A673 (cell line): ENCODE measurements around the gene ERICH2. TPM values are rescaled to one million over a fixed set of nuclear protein-coding genes. Genes with fewer than 3 reads are reported as not detected.
A peak's percentile ranks its signal among the peaks of the same experiment; 100 is the strongest.

Experiments
- Bru-seq: library from RNA; stranded (reverse); fragments of 400-500 nt; gene quantifications from one replicate; lab custom pipeline; 2021; lab: Mats Ljungman, UMichigan
- BruChase-seq, 2 experiments: library from RNA; stranded (reverse); fragments of 400-500 nt; gene quantifications; one replicate each; lab custom pipeline; 2021; lab: Mats Ljungman, UMichigan
- BruUV-seq: library from RNA; stranded (reverse); fragments of 400-500 nt; replicated peaks from 2 replicates; lab custom pipeline; 2021; lab: Mats Ljungman, UMichigan
- CTCF ChIA-PET: fragments of 300-600 bp; sonication (Branson Sonifier 250); formaldehyde crosslinking; loops from one replicate; lab custom pipeline; 2022; ENCODE audit warnings: antibody characterized with exemption; lab: Charles Lee
- POLR2A ChIA-PET: fragments of 300-600 bp; sonication (Branson Sonifier 250); formaldehyde crosslinking; loops from one replicate; lab custom pipeline; 2022; ENCODE audit warnings: antibody characterized with exemption; ENCODE audit not compliant: low non-redundant PET; lab: Charles Lee
- DNase-seq: peaks from one replicate; pipeline ENCODE4 v3.0.0-alpha.2; 2015; ENCODE audit warnings: low spot score
- H3K27ac ChIP-seq: fragments of 200-600 bp; sonication (generic); 2 replicates; pipeline ENCODE4 v1.5.1; 2016; ENCODE audit warnings: mixed run types, low read depth, mild to moderate bottlenecking, mixed read lengths, antibody characterized with exemption, low read length; ENCODE audit not compliant: poor library complexity, severe bottlenecking
- H3K27me3 ChIP-seq: fragments of 200-600 bp; sonication (generic); replicated peaks from 2 replicates; pipeline ENCODE4 v1.6.1; 2017; ENCODE audit warnings: mixed run types, low read depth, mild to moderate bottlenecking, mixed read lengths, antibody characterized with exemption, low read length; ENCODE audit not compliant: insufficient read depth, poor library complexity
- H3K36me3 ChIP-seq: fragments of 200-600 bp; sonication (generic); 2 replicates; pipeline ENCODE4 v1.6.1; 2016; ENCODE audit warnings: mixed run types, mild to moderate bottlenecking, mixed read lengths, antibody characterized with exemption, low read length; ENCODE audit not compliant: insufficient read depth, poor library complexity, severe bottlenecking
- H3K4me1 ChIP-seq: fragments of 200-600 bp; sonication (generic); 2 replicates; pipeline ENCODE4 v1.6.1; 2017; ENCODE audit warnings: mixed run types, mild to moderate bottlenecking, mixed read lengths, antibody characterized with exemption, low read length; ENCODE audit not compliant: insufficient read depth, poor library complexity, severe bottlenecking
- H3K4me3 ChIP-seq: fragments of 200-600 bp; sonication (generic); 2 replicates; pipeline ENCODE4 v1.5.1; 2016; ENCODE audit warnings: low read depth, mixed run types, mild to moderate bottlenecking, mixed read lengths, low read length; ENCODE audit not compliant: poor library complexity, severe bottlenecking
- H3K9me3 ChIP-seq: fragments of 200-600 bp; sonication (generic); 2 replicates; pipeline ENCODE4 v1.6.1; 2016; ENCODE audit warnings: mixed run types, low read depth, mild to moderate bottlenecking, mixed read lengths, antibody characterized with exemption, low read length; ENCODE audit not compliant: poor library complexity, severe bottlenecking
- CTCF ChIP-seq: fragments of 300-800, 200-600 bp; sonication (generic); conservative IDR thresholded peaks from 2 replicates; pipeline ENCODE4 v1.5.1; 2017; ENCODE audit warnings: low read depth, mild to moderate bottlenecking, antibody characterized with exemption, low read length, moderate library complexity, mixed read lengths
- EZH2 ChIP-seq: fragments of 200-600 bp; sonication (generic); IDR thresholded peaks from 2 replicates; pipeline ENCODE4 v1.6.1; 2017; ENCODE audit warnings: borderline replicate concordance, low read depth, mild to moderate bottlenecking, mixed read lengths, antibody characterized with exemption, low read length; ENCODE audit not compliant: poor library complexity, severe bottlenecking
- intact Hi-C: fragments of 100-400 bp; cut with micrococcal nuclease; formaldehyde crosslinking; loops from one replicate; pipeline ENCODE4 v1.10.0; 2022; ENCODE audit not compliant: unreplicated experiment
- long read RNA-seq: library from polyadenylated mRNA; stranded (forward); transcript quantifications from one replicate; pipeline ENCODE4 v2.0.0, GENCODE V29; 2022
- total RNA-seq: library from RNA; stranded (reverse); gene quantifications from 2 replicates; pipeline ENCODE4 v1.2.3, GENCODE V29; 2021

ERICH2 gene
- not detected in 2 replicates for total RNA-seq
- Bru-seq, nascent RNA, result percentile 3 among the genes with signal in this experiment
- not detected for BruChase-seq, experiment 1, labeled RNA remaining after a 2-hour chase
- BruChase-seq, experiment 2, labeled RNA remaining after a 6-hour chase, result percentile 9 among the genes with signal in this experiment
- long read RNA-seq, result 0 reads

GRCh38 chr2:170770008-170770605 lies at the start of gene ERICH2:
Gene ERICH2 (plus strand): TSS chr2:170770378. CDS start chr2:170770682, 304 bp downstream.
- POLR2A ChIA-PET, result no interaction called here

DNA sequence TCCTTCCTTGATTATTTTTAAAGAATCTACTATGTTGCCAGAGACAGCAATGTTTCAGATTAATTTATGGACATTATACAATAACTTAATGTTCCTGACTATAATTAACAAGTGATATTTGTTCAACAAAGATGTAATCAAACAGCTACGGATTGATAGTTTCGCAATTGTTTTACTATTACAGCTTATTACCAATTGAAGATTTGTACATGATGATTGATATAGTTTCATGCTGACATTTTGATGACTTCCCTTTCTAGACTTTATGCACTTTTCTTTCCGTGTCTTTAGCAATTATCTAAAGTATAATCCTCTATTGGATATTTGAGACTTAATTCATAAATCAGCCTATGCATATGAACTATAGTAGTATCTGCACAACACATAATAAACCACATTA lies 48.5 kb upstream of the ERICH2 start:
- BruUV-seq, result no TSS peak
- no peak overlapping the region for H3K4me3 ChIP-seq
- no peak for TF ChIP-seq CTCF
- TF ChIP-seq EZH2, result no peak
- no peaks in the 10 kb centered on the region for H3K36me3 ChIP-seq
- H3K27ac ChIP-seq, result no peak overlapping the region
- ChIA-PET POLR2A (no interaction called here), CTCF (no interaction called here)
- no peak for DNase-seq
- intact Hi-C loops, result no loop called here
- peaks cover 77% of the 10 kb centered on the region for H3K27me3 ChIP-seq
- H3K9me3 ChIP-seq, result no peaks in the 10 kb centered on the region
- no peaks in the 10 kb centered on the region for H3K4me1 ChIP-seq

More at GRCh38 chr2:170770008-170770605, at the start of gene ERICH2:
- H3K27ac ChIP-seq, result no peak within 1 kb of the TSS
- peak within 1 kb of the TSS; percentile 49 for H3K4me3 ChIP-seq
- no TSS peak for BruUV-seq
- no peaks in the 10 kb centered on the region for H3K9me3 ChIP-seq
- intact Hi-C loops, result no loop called here
- H3K36me3 ChIP-seq, result no peaks in the 10 kb centered on the region
- peak; percentile 77 for DNase-seq
- H3K4me1 ChIP-seq, result peaks cover 7% of the 10 kb centered on the region
- TF ChIP-seq EZH2, result no peak
- no peak; the same call in 1 of the 2 replicates for TF ChIP-seq CTCF
- CTCF ChIA-PET, result interaction anchor here (0.9 kb wide), 1 partner anchor 44 kb away, joined by 3 read pairs; no protein-coding TSS in a partner anchor
- peaks cover 32% of the 10 kb centered on the region for H3K27me3 ChIP-seq

GRCh38 chr2:170722301-170722700 lies 47.9 kb upstream of the ERICH2 start:
- BruUV-seq, result no TSS peak
- no peaks in the 10 kb centered on the region for H3K36me3 ChIP-seq
- no peaks in the 10 kb centered on the region for H3K4me1 ChIP-seq
- CTCF ChIA-PET, result no interaction called here
- no peaks in the 10 kb centered on the region for H3K9me3 ChIP-seq
- peaks cover 76% of the 10 kb centered on the region for H3K27me3 ChIP-seq
- H3K27ac ChIP-seq, result no peak overlapping the region
- no peak for DNase-seq
- intact Hi-C loops, result no loop called here
- POLR2A ChIA-PET, result no interaction called here
- H3K4me3 ChIP-seq, result no peak overlapping the region
- TF ChIP-seq CTCF, result no peak
- no peak for TF ChIP-seq EZH2
